GM12891 (cell line): Measurements from ENCODE around the gene WFIKKN2.

Experiments
- DNase-seq: peaks from one replicate; pipeline ENCODE4 v3.0.0; 2011; ENCODE audit warnings: low spot score; ENCODE audit not compliant: insufficient read length
- FAIRE-seq: peaks from 2 replicates; lab custom pipeline; 2011; peaks lifted over from hg19 to GRCh38; lab: Jason Lieb, UNC
- PAX5 ChIP-seq: IDR thresholded peaks from 2 replicates; pipeline ENCODE4 v1.6.1; 2011; ENCODE audit warnings: low read length, moderate library complexity, mild to moderate bottlenecking; ENCODE audit not compliant: insufficient read depth, severe bottlenecking
- POLR2A ChIP-seq: IDR thresholded peaks from 2 replicates; pipeline ENCODE4 v1.6.1; 2011; ENCODE audit warnings: low read depth, low read length, control low read depth
- POLR2AphosphoS5 ChIP-seq: IDR thresholded peaks from 2 replicates; pipeline ENCODE4 v1.6.1; 2011; ENCODE audit warnings: low read depth, low read length, control low read depth
- POU2F2 ChIP-seq: IDR thresholded peaks from 2 replicates; pipeline ENCODE4 v1.6.1; 2011; ENCODE audit warnings: low read depth, mild to moderate bottlenecking, control low read depth, low read length, moderate library complexity
- SPI1 ChIP-seq: IDR thresholded peaks from 2 replicates; pipeline ENCODE4 v1.6.1; 2011; ENCODE audit warnings: low read depth, low read length, control low read depth
- TAF1 ChIP-seq: IDR thresholded peaks from 2 replicates; pipeline ENCODE4 v1.6.1; 2011; ENCODE audit warnings: low read depth, low read length, control low read depth

The WFIKKN2 gene

GRCh38 chr17:50865060-50865867, 29.9 kb downstream of the WFIKKN2 start:
- DNase-seq, result no peak
- no peak for TF ChIP-seq POLR2A
- peak; percentile 74 for FAIRE-seq

GRCh38 chr17:50865868-50866260, 30.5 kb downstream of the WFIKKN2 start:
- DNase-seq (peak; percentile 35), FAIRE-seq (no peak)
- TF ChIP-seq POU2F2, result no peak
- no peak for TF ChIP-seq PAX5
- TF ChIP-seq POLR2A, result no peak
- TF ChIP-seq POLR2AphosphoS5, result no peak
- TF ChIP-seq SPI1, result no peak
- no peak for TF ChIP-seq TAF1

GRCh38 chr17:50866261-50866949, 31.0 kb downstream of the WFIKKN2 start, which contains the start of gene TOB1:
Gene TOB1, minus strand, starts transcription at chr17:50866354. Its CDS starts 2,337 bp downstream, at chr17:50864017.
- DNase-seq (peak; percentile 85), FAIRE-seq (peak; percentile 93)
- TF ChIP-seq POU2F2 (peak; percentile 93), POLR2A (peak; percentile 99), PAX5 (peak; percentile 11), POLR2AphosphoS5 (peak; percentile 99), TAF1 (peak; percentile 97), SPI1 (no peak)

DNA sequence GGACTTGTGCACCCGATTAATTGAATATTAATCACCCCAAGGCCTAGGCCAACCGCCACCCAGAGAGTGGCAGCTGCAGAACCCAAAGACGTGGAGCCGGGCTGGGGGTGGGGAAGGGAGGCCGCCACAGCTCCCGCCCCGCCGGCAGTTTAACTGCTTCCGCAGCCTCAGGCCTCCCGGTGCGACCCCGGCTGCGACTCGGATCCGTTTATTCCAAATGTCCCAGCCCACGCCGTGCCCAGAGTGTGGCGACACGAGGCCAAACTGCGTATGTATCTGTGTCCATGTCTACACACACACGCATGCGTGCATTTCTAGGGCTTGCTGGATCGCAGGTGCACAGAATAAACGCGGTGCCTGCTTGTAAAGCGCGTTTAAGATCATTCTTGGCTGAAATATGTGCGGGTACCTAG, 31.6 kb downstream of the WFIKKN2 start:
- FAIRE-seq (peak; percentile 95), DNase-seq (no peak)
- TF ChIP-seq POLR2A (no peak; the same call in 1 of the 2 replicates), PAX5 (no peak), POLR2AphosphoS5 (peak; percentile 68; the same call in 1 of the 2 replicates)

GRCh38 chr17:50867363-50868139, 32.2 kb downstream of the WFIKKN2 start:
- FAIRE-seq (peak; percentile 62), DNase-seq (no peak)
- no peak for TF ChIP-seq TAF1
- peak; percentile 24; the same call in 1 of the 2 replicates for TF ChIP-seq POLR2AphosphoS5
- TF ChIP-seq SPI1, result no peak
- TF ChIP-seq POLR2A, result no peak; the same call in 1 of the 2 replicates
- TF ChIP-seq POU2F2, result no peak
- no peak for TF ChIP-seq PAX5

DNA sequence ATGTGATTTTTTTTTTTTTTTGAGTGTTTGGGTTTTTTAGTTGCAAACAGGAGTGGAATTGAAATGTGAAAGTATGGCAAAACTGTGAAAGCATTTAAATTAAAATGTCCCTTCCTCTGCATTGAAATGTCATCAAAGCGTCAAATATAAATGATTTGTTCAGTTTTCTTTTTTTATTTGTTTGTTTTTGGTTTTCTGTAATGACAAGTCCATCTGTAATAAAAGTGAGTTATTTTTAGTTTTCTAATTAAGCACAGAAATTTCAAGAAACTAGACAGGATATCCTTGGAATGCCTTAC, 32.7 kb downstream of the WFIKKN2 start:
- TF ChIP-seq POLR2AphosphoS5, result no peak
- TF ChIP-seq TAF1, result no peak
- TF ChIP-seq PAX5, result no peak
- no peak for TF ChIP-seq SPI1
- TF ChIP-seq POU2F2, result no peak
- no peak for TF ChIP-seq POLR2A
- FAIRE-seq (no peak), DNase-seq (no peak)

DNA sequence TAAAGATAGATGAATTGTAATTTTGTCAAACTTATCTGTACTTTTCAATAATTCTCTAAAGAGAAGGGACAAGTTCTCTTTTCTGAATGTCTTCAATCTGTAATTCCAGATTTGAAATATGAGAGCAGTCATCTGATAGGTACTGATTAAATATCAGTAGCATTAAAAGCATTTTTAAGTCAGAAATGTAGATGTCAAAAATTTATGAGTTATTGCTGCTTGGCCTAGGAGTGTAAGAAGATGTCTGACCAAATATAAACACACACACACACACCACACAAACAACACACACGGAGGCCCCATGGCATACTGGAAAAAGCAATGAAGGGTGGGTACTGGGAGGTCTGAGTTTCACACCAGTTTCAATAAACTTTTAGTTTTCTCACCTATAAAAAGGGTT, 33.2 kb downstream of the WFIKKN2 start:
- no peak for DNase-seq
- FAIRE-seq, result no peak
- no peak for TF ChIP-seq PAX5
- TF ChIP-seq POLR2A, result no peak
- TF ChIP-seq POU2F2, result no peak
- TF ChIP-seq TAF1, result no peak
- TF ChIP-seq POLR2AphosphoS5, result no peak
- TF ChIP-seq SPI1, result no peak

DNA sequence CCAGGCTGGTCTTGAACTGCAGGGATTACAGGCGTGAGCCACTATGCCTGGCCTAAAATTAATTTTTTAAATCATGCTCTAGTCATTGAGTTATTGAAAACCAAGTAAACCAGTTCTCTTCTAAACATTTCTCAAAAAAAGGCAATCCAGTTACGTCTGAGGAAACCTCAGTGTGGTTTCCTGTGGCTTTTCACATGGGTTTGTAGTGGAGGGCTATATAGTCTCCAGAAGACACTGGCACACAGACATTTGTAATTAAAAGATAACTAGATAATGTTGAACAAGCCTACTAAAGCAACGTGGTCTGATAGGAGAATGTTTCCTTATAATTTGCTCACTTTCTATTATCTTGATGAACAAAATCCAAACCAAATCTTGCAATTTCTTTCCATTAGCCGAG, 36.0 kb downstream of the WFIKKN2 start:
- DNase-seq (no peak), FAIRE-seq (no peak)
- TF ChIP-seq TAF1 (no peak), POLR2A (no peak), PAX5 (no peak), POLR2AphosphoS5 (no peak), POU2F2 (no peak), SPI1 (no peak)

- FAIRE-seq (no peak), DNase-seq (no peak)
- TF ChIP-seq TAF1 (no peak), POLR2AphosphoS5 (no peak), PAX5 (no peak), SPI1 (no peak), POLR2A (no peak), POU2F2 (no peak)
Observed at GRCh38 chr17:50871898-50872297, 36.5 kb downstream of the WFIKKN2 start.
